ENCODE results near the gene DDX19B. TPM values are rescaled to one million over a fixed set of nuclear protein-coding genes. Genes with fewer than 3 reads are reported as not detected.

The DDX19B gene
- total and polyA plus RNA-seq, 10 donors: 17.5 to 35.3 (median 27.3) TPM

DNA sequence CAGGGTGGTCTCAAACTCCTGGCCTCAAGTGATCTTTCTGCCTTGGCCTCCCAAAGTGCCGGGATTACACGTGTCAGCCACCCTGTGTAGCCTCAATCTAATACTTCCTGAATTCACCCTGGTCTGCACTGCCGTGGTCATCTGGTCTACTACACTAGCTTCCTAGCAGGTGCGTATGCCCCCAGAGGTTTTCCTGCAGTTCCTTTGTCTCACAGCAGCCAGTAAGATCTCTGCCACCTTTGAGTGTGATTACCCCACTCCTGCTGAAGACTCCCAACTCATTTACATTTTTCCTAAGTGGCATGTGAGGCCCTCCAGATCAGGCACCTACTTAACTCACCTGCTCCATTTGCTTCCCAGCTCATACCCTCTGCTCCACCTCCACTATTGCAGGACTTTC, 42.6 kb downstream of the DDX19B start:
- no peaks in the 10 kb centered on the region for H3K27me3 ChIP-seq (replicated peaks in 1 of 7)
- H3K27ac ChIP-seq: no peak overlapping the region
- DNase-seq: no peak
- 56 to 72% (median 68%) methylated on average over 4 of the region's 4 CpGs for WGBS, 5 donors
- TF ChIP-seq POLR2A (IDR thresholded peaks at IDR 0.05) (no peak), POLR2AphosphoS5 (IDR thresholded peaks at IDR 0.05) (no peak)
- TF ChIP-seq, protein P1, sequence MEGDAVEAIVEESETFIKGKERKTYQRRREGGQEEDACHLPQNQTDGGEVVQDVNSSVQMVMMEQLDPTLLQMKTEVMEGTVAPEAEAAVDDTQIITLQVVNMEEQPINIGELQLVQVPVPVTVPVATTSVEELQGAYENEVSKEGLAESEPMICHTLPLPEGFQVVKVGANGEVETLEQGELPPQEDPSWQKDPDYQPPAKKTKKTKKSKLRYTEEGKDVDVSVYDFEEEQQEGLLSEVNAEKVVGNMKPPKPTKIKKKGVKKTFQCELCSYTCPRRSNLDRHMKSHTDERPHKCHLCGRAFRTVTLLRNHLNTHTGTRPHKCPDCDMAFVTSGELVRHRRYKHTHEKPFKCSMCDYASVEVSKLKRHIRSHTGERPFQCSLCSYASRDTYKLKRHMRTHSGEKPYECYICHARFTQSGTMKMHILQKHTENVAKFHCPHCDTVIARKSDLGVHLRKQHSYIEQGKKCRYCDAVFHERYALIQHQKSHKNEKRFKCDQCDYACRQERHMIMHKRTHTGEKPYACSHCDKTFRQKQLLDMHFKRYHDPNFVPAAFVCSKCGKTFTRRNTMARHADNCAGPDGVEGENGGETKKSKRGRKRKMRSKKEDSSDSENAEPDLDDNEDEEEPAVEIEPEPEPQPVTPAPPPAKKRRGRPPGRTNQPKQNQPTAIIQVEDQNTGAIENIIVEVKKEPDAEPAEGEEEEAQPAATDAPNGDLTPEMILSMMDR (IDR thresholded peaks at IDR 0.05 in 8 of 11, conservative IDR thresholded peaks at IDR 0.05 in 3 of 11): no peak
- no peaks in the 10 kb centered on the region for H3K9me3 ChIP-seq
- intact Hi-C loops (cut with DNase I; ENCODE audit: low total_unique reads): no loop called here
- H3K4me3 ChIP-seq: no peak overlapping the region
- peaks cover 5 to 14% (median 10%) of the 10 kb centered on the region in 6 donors for H3K4me1 ChIP-seq
- peaks cover 0 to 6% (median 0%) of the 10 kb centered on the region in 6 donors for H3K36me3 ChIP-seq

DNA sequence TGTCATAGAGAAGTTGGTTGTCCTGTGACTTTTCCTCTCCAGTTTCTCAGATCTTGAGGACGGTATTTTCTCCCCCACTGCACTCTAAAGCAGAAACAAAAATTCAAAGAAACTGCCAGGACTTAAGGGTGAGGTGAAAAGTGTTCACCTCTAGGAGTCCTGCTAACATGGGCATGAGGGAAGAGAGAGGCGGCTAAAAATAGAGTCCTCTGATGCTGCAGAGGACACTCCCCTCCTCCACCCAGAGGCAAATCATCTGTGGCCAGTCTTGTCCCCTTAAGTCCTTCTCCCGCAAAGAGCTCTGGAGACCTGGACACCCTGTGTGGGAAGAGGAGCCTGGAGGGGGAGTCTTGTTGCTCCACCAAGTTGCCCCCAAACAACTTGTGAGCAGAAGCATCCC, 43.0 kb downstream of the DDX19B start:
- Histone ChIP-seq H3K36me3 (peaks cover 0 to 2% (median 0%) of the 10 kb centered on the region in 6 donors), H3K9me3 (no peaks in the 10 kb centered on the region), H3K27ac (no peak overlapping the region), H3K4me1 (peaks cover 5 to 16% (median 10%) of the 10 kb centered on the region in 6 donors), H3K27me3 (replicated peaks in 1 of 7) (no peaks in the 10 kb centered on the region), H3K4me3 (no peak overlapping the region)
- TF ChIP-seq, protein P1 (IDR thresholded peaks at IDR 0.05 in 8 of 11, conservative IDR thresholded peaks at IDR 0.05 in 3 of 11): no peak
- TF ChIP-seq POLR2AphosphoS5 (IDR thresholded peaks at IDR 0.05) (no peak), POLR2A (IDR thresholded peaks at IDR 0.05) (no peak)
- intact Hi-C loops (cut with DNase I; ENCODE audit: low total_unique reads): no loop called here
- DNase-seq: no peak
- 73 to 84% (median 78%) methylated on average over 3 of the region's 3 CpGs for WGBS, 5 donors

DNA sequence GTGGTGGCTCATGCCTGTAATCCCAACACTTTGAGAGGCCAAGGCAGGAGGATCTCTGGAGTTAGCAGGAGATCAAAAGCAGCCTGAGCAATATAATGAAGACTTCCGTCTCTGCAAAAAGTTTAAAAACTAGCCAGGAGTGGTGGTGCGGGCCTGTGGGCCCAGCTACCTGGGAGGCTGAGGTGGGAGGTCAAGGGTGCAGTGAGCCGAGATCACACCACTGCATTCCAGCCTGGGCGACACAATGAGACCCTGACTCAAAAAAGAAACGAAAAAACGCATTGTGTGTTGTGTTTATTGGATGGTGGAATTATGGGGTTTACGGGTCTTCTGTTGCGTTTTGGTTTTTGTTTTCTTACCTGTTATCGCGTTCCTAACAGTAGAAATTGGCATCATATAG, 46.9 kb downstream of the DDX19B start:
- Histone ChIP-seq H3K27me3 (replicated peaks in 1 of 7) (no peaks in the 10 kb centered on the region), H3K9me3 (no peaks in the 10 kb centered on the region), H3K36me3 (peaks cover 0 to 21% (median 2%) of the 10 kb centered on the region in 6 donors), H3K4me3 (peak overlapping the region; percentile 53 to 87 (median 76)), H3K27ac (peak overlapping the region in 7 of 8 donors; percentile 85 to 97 (median 94)), H3K4me1 (peaks cover 14 to 52% (median 30%) of the 10 kb centered on the region in 6 donors)
- TF ChIP-seq, protein P1 (IDR thresholded peaks at IDR 0.05 in 8 of 11, conservative IDR thresholded peaks at IDR 0.05 in 3 of 11): no peak
- no peak for TF ChIP-seq POLR2A (IDR thresholded peaks at IDR 0.05)
- no peak for TF ChIP-seq POLR2AphosphoS5 (IDR thresholded peaks at IDR 0.05)
- DNase-seq: no peak
- 86 to 92% (median 89%) methylated on average over 10 of the region's 10 CpGs for WGBS, 5 donors
- intact Hi-C loops (cut with DNase I; ENCODE audit: low total_unique reads): loop anchor here (5.0 kb wide), 1 partner anchor 49 kb away; the partner anchor contains the start of gene DDX19B

DNA sequence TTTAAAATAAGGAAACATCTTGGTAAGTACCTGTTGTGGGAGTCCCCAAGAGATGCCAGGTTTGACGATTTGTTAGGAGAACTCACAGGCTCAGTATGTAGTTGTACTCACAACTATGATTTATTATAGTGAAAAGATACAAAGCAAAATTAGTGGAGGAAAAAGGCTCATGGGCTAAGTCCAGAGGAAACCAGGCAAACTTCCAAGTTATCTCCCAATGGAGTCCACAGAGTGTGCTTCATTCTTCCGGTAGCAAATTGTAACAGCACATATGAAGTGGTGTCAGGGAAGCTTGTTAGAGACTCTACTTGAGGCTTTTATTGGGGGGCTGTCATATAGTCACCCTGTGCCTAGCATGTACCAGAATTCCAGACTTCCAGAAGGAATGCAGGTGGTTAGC, 50.0 kb downstream of the DDX19B start:
- peaks cover 0 to 52% (median 29%) of the 10 kb centered on the region in 6 donors for H3K36me3 ChIP-seq
- H3K27me3 ChIP-seq (replicated peaks in 1 of 7): no peaks in the 10 kb centered on the region
- H3K4me3 ChIP-seq: no peak overlapping the region
- 76 to 89% (median 86%) methylated on average over 2 of the region's 2 CpGs for WGBS, 5 donors
- no peaks in the 10 kb centered on the region for H3K9me3 ChIP-seq
- H3K4me1 ChIP-seq: peaks cover 14 to 52% (median 30%) of the 10 kb centered on the region in 6 donors
- intact Hi-C loops (cut with DNase I; ENCODE audit: low total_unique reads): loop anchor here (5.0 kb wide), 1 partner anchor 52 kb away; the partner anchor contains the start of gene DDX19B
- no peak for DNase-seq
- no peak overlapping the region for H3K27ac ChIP-seq
- no peak for TF ChIP-seq POLR2A (IDR thresholded peaks at IDR 0.05)
